Measurements from ENCODE around the gene STXBP3. TPM values are rescaled to one million over a fixed set of nuclear protein-coding genes. Genes with fewer than 3 reads are reported as not detected.
A peak's percentile ranks its signal among the peaks of the same experiment; 100 is the strongest.

The STXBP3 gene
- total and polyA plus RNA-seq, 2 of the 8 experiments (the other 6 are each of a cell fraction or from before 2014, with no cell fraction given): 6.0 to 38.5 TPM

DNA sequence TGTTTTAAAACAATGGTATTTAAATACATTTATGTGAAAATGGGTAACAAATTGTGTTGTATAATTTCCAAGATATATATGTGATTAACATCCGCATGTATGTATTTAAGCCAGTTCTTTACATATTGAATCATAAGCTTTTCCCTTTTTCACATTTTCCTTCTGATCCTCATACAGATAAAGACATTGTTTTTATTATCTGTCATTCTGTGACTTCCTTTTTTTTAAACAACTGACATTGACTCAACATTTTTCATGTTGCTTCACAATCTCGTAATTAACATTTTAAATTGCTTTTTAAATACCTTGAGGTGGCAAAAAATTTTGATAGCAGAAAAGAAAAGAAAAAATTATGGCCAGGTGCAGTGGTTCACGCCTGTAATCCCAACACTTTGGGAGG is 1.4 kb downstream of the STXBP3 start:
- H4K91ac ChIP-seq (replicated peaks; ENCODE audit: insufficient read length, low read length): no peak overlapping the region
- H2AFZ ChIP-seq (ENCODE audit: low read length): no peak overlapping the region
- H3K23me2 ChIP-seq (ENCODE audit: low read depth, low read length): no peaks in the 10 kb centered on the region; the same call in 1 of the 2 replicates
- no peaks in the 10 kb centered on the region for H3K9me3 ChIP-seq (ENCODE audit: insufficient read depth in 2 of 2, low read depth in 1 of 2, low read length in 1 of 2)
- peaks cover 0 to 4% (median 1%) of the 10 kb centered on the region in 4 experiments; a peak in 3 of 8 replicates for H3K36me3 ChIP-seq (ENCODE audit: control insufficient read depth in 2 of 4, insufficient read depth in 4 of 4, low read length in 3 of 4)
- no peak overlapping the region; the same call in 1 of the 2 replicates for H4K8ac ChIP-seq (ENCODE audit: extremely low read depth, insufficient read depth, low read length)
- H4K20me1 ChIP-seq (replicated peaks in 1 of 2; ENCODE audit: control insufficient read depth in 1 of 2, insufficient read depth in 2 of 2, low read length in 2 of 2): no peaks in the 10 kb centered on the region
- peaks cover 0 to 4% (median 0%) of the 10 kb centered on the region in 4 experiments; a peak in 3 of 7 replicates for H3K27me3 ChIP-seq (replicated peaks in 1 of 4; ENCODE audit: control insufficient read depth in 3 of 4, extremely low read depth in 1 of 4, insufficient read depth in 3 of 4, low read length in 3 of 4)
- CTCF ChIA-PET (ENCODE audit: partially characterized antibody): interaction anchor here (1.1 kb wide), 1 partner anchor 38 kb away, joined by 3 read pairs; no protein-coding TSS in a partner anchor
- no peak overlapping the region for H3K23ac ChIP-seq (ENCODE audit: insufficient read length)
- H3K27ac ChIP-seq (ENCODE audit: low read depth, low read length): no peak overlapping the region
- no peak overlapping the region for H3K56ac ChIP-seq (replicated peaks; ENCODE audit: insufficient read length, low read depth, low read length)
- peaks cover 0 to 22% of the 10 kb centered on the region in 2 experiments; a peak in 2 of 4 replicates for H3K79me2 ChIP-seq (ENCODE audit: control insufficient read depth in 1 of 2, insufficient read depth in 2 of 2, low read length in 2 of 2)
- 89% methylated on average over 3 of the region's 3 CpGs; no CpG with 5 or more reads in 1 of the 2 experiments for WGBS, 2 experiments (ENCODE audit: extremely low coverage in 1 of 2, insufficient coverage in 1 of 2, insufficient read length in 1 of 2, insufficient replicate concordance in 2 of 2, low coverage in 1 of 2, low lambda C conversion rate in 2 of 2, missing lambda C conversion rate in 1 of 2)
- no peak overlapping the region for H4K5ac ChIP-seq (ENCODE audit: insufficient read length, low read depth, low read length)
- H3K79me1 ChIP-seq (ENCODE audit: low read depth, low read length): no peaks in the 10 kb centered on the region
- no peak overlapping the region for H2BK12ac ChIP-seq (ENCODE audit: low read depth, low read length)
- no peak overlapping the region for H2BK20ac ChIP-seq (ENCODE audit: low read length)
- peak overlapping the region in 1 of 4 experiments; percentile 89; a peak in 1 of 8 replicates for H3K4me3 ChIP-seq (ENCODE audit: extremely low read depth in 1 of 4, insufficient read depth in 2 of 4, low read depth in 3 of 4, low read length in 4 of 4)
- no peak overlapping the region for H2AK5ac ChIP-seq (ENCODE audit: low read depth, low read length)
- H3K14ac ChIP-seq (ENCODE audit: insufficient read length): no peak overlapping the region
- POLR2A ChIA-PET (ENCODE audit: partially characterized antibody): no interaction called here
- H2BK15ac ChIP-seq (ENCODE audit: low read length): no peak overlapping the region
- H3K4ac ChIP-seq (replicated peaks; ENCODE audit: insufficient read length, low read depth, low read length): no peak overlapping the region
- peak overlapping the region; percentile 56 to 66; a peak in 3 of 4 replicates for H3K4me2 ChIP-seq (ENCODE audit: insufficient read depth in 1 of 2, low read depth in 2 of 2, low read length in 2 of 2)
- no peak overlapping the region for H2BK120ac ChIP-seq (replicated peaks; ENCODE audit: low read depth, low read length)
- no peak overlapping the region for H2BK5ac ChIP-seq (ENCODE audit: low read depth, low read length)
- H3K9ac ChIP-seq (replicated peaks in 1 of 4; ENCODE audit: extremely low read depth in 1 of 4, low read depth in 3 of 4, low read length in 3 of 4): no peak overlapping the region
- DNase-seq (ENCODE audit: low read depth in 1 of 2, low spot score in 2 of 2): no peak
- H3K4me1 ChIP-seq (replicated peaks in 1 of 4; ENCODE audit: control insufficient read depth in 3 of 4, insufficient read depth in 4 of 4, low read length in 3 of 4): no peaks in the 10 kb centered on the region; a peak in 1 of 7 replicates
- H3K18ac ChIP-seq (ENCODE audit: extremely low read depth, low read length): no peak overlapping the region
- FAIRE-seq: no peak
- TF ChIP-seq EZH2 (IDR thresholded peaks at IDR 0.05; ENCODE audit: low read depth, low read length, severe bottlenecking): no peak
- TF ChIP-seq BRCA1 (IDR thresholded peaks at IDR 0.05; ENCODE audit: low read depth, low read length): no peak
- TF ChIP-seq KDM1A (IDR thresholded peaks at IDR 0.05; ENCODE audit: borderline replicate concordance, low read length): no peak
- TF ChIP-seq BACH1 (IDR thresholded peaks at IDR 0.05; ENCODE audit: low read length): no peak
- TF ChIP-seq CHD1 (IDR thresholded peaks at IDR 0.05; ENCODE audit: low read depth, low read length): no peak
- no peak for TF ChIP-seq TEAD4 (IDR thresholded peaks at IDR 0.05; ENCODE audit: low read depth, low read length)
